ENCODE measurements around the gene TNFRSF13B.

GRCh38 chr17:16905593-16906191, 66.2 kb downstream of the TNFRSF13B start:
- no peak for TF ChIP-seq EP300 (IDR thresholded peaks at IDR 0.05; ENCODE audit: borderline replicate concordance)
- no peak for TF ChIP-seq YY1 (IDR thresholded peaks at IDR 0.05; ENCODE audit: low read depth)
- TF ChIP-seq RAD21 (IDR thresholded peaks at IDR 0.05; ENCODE audit: low read depth) = no peak
- TF ChIP-seq TEAD4 (IDR thresholded peaks at IDR 0.05) = no peak
- no peak for TF ChIP-seq EGR1 (IDR thresholded peaks at IDR 0.05)
- no peak for TF ChIP-seq USF1 (IDR thresholded peaks at IDR 0.05)
- no peak for TF ChIP-seq REST (IDR thresholded peaks at IDR 0.05; ENCODE audit: low read depth)
- no peak for TF ChIP-seq CEBPB (IDR thresholded peaks at IDR 0.05)
- TF ChIP-seq TCF12 (IDR thresholded peaks at IDR 0.05; ENCODE audit: low read depth) = no peak
- TF ChIP-seq TAF1 (IDR thresholded peaks at IDR 0.05; ENCODE audit: low read depth) = no peak
- no peak for TF ChIP-seq CREB1 (IDR thresholded peaks at IDR 0.05; ENCODE audit: low read depth)
- no peak for TF ChIP-seq MAX (IDR thresholded peaks at IDR 0.05)
- TF ChIP-seq ZBTB7A (IDR thresholded peaks at IDR 0.05; ENCODE audit: low read depth) = no peak
- TF ChIP-seq NFIC (IDR thresholded peaks at IDR 0.05) = no peak

Data from Ishikawa (cell line).